Measurements from ENCODE around the gene SYNE1. TPM values are rescaled to one million over a fixed set of nuclear protein-coding genes. Genes with fewer than 3 reads are reported as not detected.
"Not testable (repeated sequence)": the region's sequence is repeated elsewhere in the genome, so short reads cannot be mapped to it uniquely, and the experiment has no call there.

Gene SYNE1
- total RNA-seq, 2 experiments from 2014 or later: 74.6 to 140 TPM

GRCh38 chr6:152146385-152146784, 490.8 kb downstream of the SYNE1 start:
- Histone ChIP-seq H3K27ac (ENCODE audit: low read depth, low read length, poor library complexity, severe bottlenecking) (no peak overlapping the region), H3K36me3 (ENCODE audit: insufficient read depth, low read length) (peaks cover 80% of the 10 kb centered on the region), H3K4me2 (ENCODE audit: low read length) (no peak overlapping the region), H3K4me1 (ENCODE audit: insufficient read depth, low read length, poor library complexity, severe bottlenecking) (no peaks in the 10 kb centered on the region), H3K9me3 (ENCODE audit: low read length) (no peaks in the 10 kb centered on the region), H2AFZ (ENCODE audit: low read length) (no peak overlapping the region), H3K9me2 (ENCODE audit: insufficient read depth, low read length) (no peaks in the 10 kb centered on the region), H3K79me2 (ENCODE audit: insufficient read depth, low read depth, low read length) (no peaks in the 10 kb centered on the region), H4K20me1 (ENCODE audit: insufficient read depth, low read length) (no peaks in the 10 kb centered on the region), H3K4me3 (ENCODE audit: low read depth, low read length, poor library complexity, severe bottlenecking) (no peak overlapping the region)
- intact Hi-C loops (cut with micrococcal nuclease; ENCODE audit: unreplicated experiment): no loop called here
- BruUV-seq (replicated peaks): no TSS peak
- no peak for DNase-seq (ENCODE audit: low spot score)
- ChIA-PET POLR2A (interaction anchor here (0.8 kb wide), 1 partner anchor 159 kb away, joined by 3 read pairs; no protein-coding TSS in a partner anchor), CTCF (ENCODE audit: unreplicated experiment) (no interaction called here)
- no peak for TF ChIP-seq CTCF (conservative IDR thresholded peaks at IDR 0.05; ENCODE audit: low read length)

- Histone ChIP-seq H3K9me2 (ENCODE audit: insufficient read depth, low read length) (no peaks in the 10 kb centered on the region), H3K79me2 (ENCODE audit: insufficient read depth, low read depth, low read length) (no peaks in the 10 kb centered on the region), H3K4me3 (ENCODE audit: low read depth, low read length, poor library complexity, severe bottlenecking) (no peak overlapping the region), H3K4me2 (ENCODE audit: low read length) (no peak overlapping the region), H3K36me3 (ENCODE audit: insufficient read depth, low read length) (peaks cover 74% of the 10 kb centered on the region), H3K27ac (ENCODE audit: low read depth, low read length, poor library complexity, severe bottlenecking) (no peak overlapping the region), H2AFZ (ENCODE audit: low read length) (no peak overlapping the region), H4K20me1 (ENCODE audit: insufficient read depth, low read length) (no peaks in the 10 kb centered on the region), H3K4me1 (ENCODE audit: insufficient read depth, low read length, poor library complexity, severe bottlenecking) (no peaks in the 10 kb centered on the region), H3K9me3 (ENCODE audit: low read length) (no peaks in the 10 kb centered on the region)
- no peak for DNase-seq (ENCODE audit: low spot score)
- POLR2A ChIA-PET: interaction anchor here (1.8 to 2.0 kb wide), 2 partner anchors 10 to 15 kb away, joined by 6 to 11 read pairs; no protein-coding TSS in a partner anchor
- BruUV-seq (replicated peaks): no TSS peak
- CTCF ChIA-PET (ENCODE audit: unreplicated experiment): no interaction called here
- no peak for TF ChIP-seq CTCF (conservative IDR thresholded peaks at IDR 0.05; ENCODE audit: low read length)
- no peak for TF ChIP-seq EZH2phosphoT487 (IDR thresholded peaks at IDR 0.05; ENCODE audit: borderline replicate concordance, low read depth, low read length)
- intact Hi-C loops (cut with micrococcal nuclease; ENCODE audit: unreplicated experiment): no loop called here
These were observed 493.8 kb downstream of the SYNE1 start for GRCh38 chr6:152143359-152143758.

- ChIA-PET CTCF (ENCODE audit: unreplicated experiment) (no interaction called here), POLR2A (interaction anchor here (0.7 kb wide), 1 partner anchor 9 kb away, joined by 4 read pairs; no protein-coding TSS in a partner anchor)
- no TSS peak for BruUV-seq (replicated peaks)
- Histone ChIP-seq H3K36me3 (ENCODE audit: insufficient read depth, low read length) (peaks cover 72% of the 10 kb centered on the region), H4K20me1 (ENCODE audit: insufficient read depth, low read length) (no peaks in the 10 kb centered on the region), H2AFZ (ENCODE audit: low read length) (no peak overlapping the region), H3K4me2 (ENCODE audit: low read length) (no peak overlapping the region), H3K9me3 (ENCODE audit: low read length) (no peaks in the 10 kb centered on the region), H3K9me2 (ENCODE audit: insufficient read depth, low read length) (no peaks in the 10 kb centered on the region), H3K79me2 (ENCODE audit: insufficient read depth, low read depth, low read length) (no peaks in the 10 kb centered on the region), H3K4me3 (ENCODE audit: low read depth, low read length, poor library complexity, severe bottlenecking) (no peak overlapping the region), H3K4me1 (ENCODE audit: insufficient read depth, low read length, poor library complexity, severe bottlenecking) (no peaks in the 10 kb centered on the region), H3K27ac (ENCODE audit: low read depth, low read length, poor library complexity, severe bottlenecking) (no peak overlapping the region)
- no peak for TF ChIP-seq CTCF (conservative IDR thresholded peaks at IDR 0.05; ENCODE audit: low read length)
- no peak for TF ChIP-seq EZH2phosphoT487 (IDR thresholded peaks at IDR 0.05; ENCODE audit: borderline replicate concordance, low read depth, low read length)
- DNase-seq (ENCODE audit: low spot score): no peak
- intact Hi-C loops (cut with micrococcal nuclease; ENCODE audit: unreplicated experiment): no loop called here
These were observed 495.1 kb downstream of the SYNE1 start for GRCh38 chr6:152142105-152142504.

GRCh38 chr6:152138344-152138743, 498.8 kb downstream of the SYNE1 start:
- H2AFZ ChIP-seq (ENCODE audit: low read length); H3K4me1 ChIP-seq (ENCODE audit: insufficient read depth, low read length, poor library complexity, severe bottlenecking); H3K79me2 ChIP-seq (ENCODE audit: insufficient read depth, low read depth, low read length); DNase-seq (ENCODE audit: low spot score); H3K4me3 ChIP-seq (ENCODE audit: low read depth, low read length, poor library complexity, severe bottlenecking); H3K9me2 ChIP-seq (ENCODE audit: insufficient read depth, low read length); H3K27ac ChIP-seq (ENCODE audit: low read depth, low read length, poor library complexity, severe bottlenecking); BruUV-seq (replicated peaks); H3K9me3 ChIP-seq (ENCODE audit: low read length); intact Hi-C loops (cut with micrococcal nuclease; ENCODE audit: unreplicated experiment); H4K20me1 ChIP-seq (ENCODE audit: insufficient read depth, low read length); H3K4me2 ChIP-seq (ENCODE audit: low read length); CTCF ChIA-PET (ENCODE audit: unreplicated experiment): not testable (repeated sequence)
- H3K36me3 ChIP-seq (ENCODE audit: insufficient read depth, low read length): peaks cover 82% of the 10 kb centered on the region
- POLR2A ChIA-PET: interaction anchor here (1.2 kb wide), 1 partner anchor 27 kb away, joined by 3 read pairs; no protein-coding TSS in a partner anchor

All from OCI-LY7 (cell line).